PFSK-1 (cell line): ENCODE measurements around the gene ACOX1.

Source experiments
- FOXP2 ChIP-seq: optimal IDR thresholded peaks from 2 replicates; pipeline ENCODE3; 2011; ENCODE audit warnings: borderline replicate concordance, control low read depth, inconsistent platforms; ENCODE audit not compliant: insufficient read depth; ENCODE audit errors: extremely low read length, extremely low read depth
- POLR2AphosphoS5 ChIP-seq: IDR thresholded peaks from 2 replicates; pipeline ENCODE4 v1.6.1; 2012; ENCODE audit warnings: low read depth, mild to moderate bottlenecking, control low read depth, low read length, moderate library complexity
- SIN3A ChIP-seq: IDR thresholded peaks from 2 replicates; pipeline ENCODE4 v1.6.1; 2012; ENCODE audit warnings: mild to moderate bottlenecking, low read length, moderate library complexity, borderline replicate concordance; ENCODE audit not compliant: insufficient read depth
- TAF1 ChIP-seq: IDR thresholded peaks from 2 replicates; pipeline ENCODE4 v1.6.1; 2012; ENCODE audit warnings: low read length, control low read depth, borderline replicate concordance; ENCODE audit not compliant: insufficient read depth
- TF ChIP-seq, protein P1 (sequence below), 2 experiments: IDR thresholded peaks; 2 replicates each; pipeline versions ENCODE4 v1.6.1 to v1.8.0; 2011 to 2012; ENCODE audit warnings: low read depth in 2 of 2, low read length in 2 of 2, control low read depth in 1 of 2, inconsistent platforms in 1 of 2, mild to moderate bottlenecking in 1 of 2, moderate library complexity in 1 of 2; ENCODE audit not compliant: insufficient read depth in 1 of 2

The ACOX1 gene

DNA sequence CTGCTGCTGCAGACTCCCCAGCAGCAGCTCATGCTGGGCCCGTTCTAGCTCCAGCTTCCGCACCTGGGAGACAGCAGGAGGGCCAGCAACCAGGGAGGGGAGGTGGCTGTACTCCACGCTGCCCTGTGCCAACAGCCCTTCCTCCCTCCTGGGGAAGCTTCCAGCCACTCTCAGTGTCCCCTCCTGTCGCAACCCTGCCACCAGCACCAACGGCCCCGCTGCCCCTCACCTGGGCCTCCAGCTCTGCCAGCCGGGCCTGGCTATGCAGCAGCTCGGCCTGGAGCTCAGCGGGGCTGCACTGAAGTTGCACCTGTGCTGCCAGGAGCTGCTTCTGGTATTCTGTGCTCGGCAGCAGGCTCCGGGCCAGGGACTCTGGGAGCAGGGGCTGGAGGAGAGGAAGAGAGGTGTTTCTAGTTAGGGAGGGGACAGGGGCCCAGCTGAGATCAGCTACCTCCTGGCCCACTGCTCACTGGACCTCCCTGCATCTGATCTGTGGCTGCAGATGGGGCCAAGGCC is 58.9 kb downstream of the ACOX1 start:
- no peak for TF ChIP-seq FOXP2
- no peak for TF ChIP-seq SIN3A
- TF ChIP-seq TAF1 = no peak
- TF ChIP-seq, protein P1, sequence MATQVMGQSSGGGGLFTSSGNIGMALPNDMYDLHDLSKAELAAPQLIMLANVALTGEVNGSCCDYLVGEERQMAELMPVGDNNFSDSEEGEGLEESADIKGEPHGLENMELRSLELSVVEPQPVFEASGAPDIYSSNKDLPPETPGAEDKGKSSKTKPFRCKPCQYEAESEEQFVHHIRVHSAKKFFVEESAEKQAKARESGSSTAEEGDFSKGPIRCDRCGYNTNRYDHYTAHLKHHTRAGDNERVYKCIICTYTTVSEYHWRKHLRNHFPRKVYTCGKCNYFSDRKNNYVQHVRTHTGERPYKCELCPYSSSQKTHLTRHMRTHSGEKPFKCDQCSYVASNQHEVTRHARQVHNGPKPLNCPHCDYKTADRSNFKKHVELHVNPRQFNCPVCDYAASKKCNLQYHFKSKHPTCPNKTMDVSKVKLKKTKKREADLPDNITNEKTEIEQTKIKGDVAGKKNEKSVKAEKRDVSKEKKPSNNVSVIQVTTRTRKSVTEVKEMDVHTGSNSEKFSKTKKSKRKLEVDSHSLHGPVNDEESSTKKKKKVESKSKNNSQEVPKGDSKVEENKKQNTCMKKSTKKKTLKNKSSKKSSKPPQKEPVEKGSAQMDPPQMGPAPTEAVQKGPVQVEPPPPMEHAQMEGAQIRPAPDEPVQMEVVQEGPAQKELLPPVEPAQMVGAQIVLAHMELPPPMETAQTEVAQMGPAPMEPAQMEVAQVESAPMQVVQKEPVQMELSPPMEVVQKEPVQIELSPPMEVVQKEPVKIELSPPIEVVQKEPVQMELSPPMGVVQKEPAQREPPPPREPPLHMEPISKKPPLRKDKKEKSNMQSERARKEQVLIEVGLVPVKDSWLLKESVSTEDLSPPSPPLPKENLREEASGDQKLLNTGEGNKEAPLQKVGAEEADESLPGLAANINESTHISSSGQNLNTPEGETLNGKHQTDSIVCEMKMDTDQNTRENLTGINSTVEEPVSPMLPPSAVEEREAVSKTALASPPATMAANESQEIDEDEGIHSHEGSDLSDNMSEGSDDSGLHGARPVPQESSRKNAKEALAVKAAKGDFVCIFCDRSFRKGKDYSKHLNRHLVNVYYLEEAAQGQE (IDR thresholded peaks at IDR 0.05; ENCODE audit: insufficient read depth in 1 of 2, low read depth in 2 of 2, low read length in 2 of 2) = no peak
- TF ChIP-seq POLR2AphosphoS5 = no peak

DNA sequence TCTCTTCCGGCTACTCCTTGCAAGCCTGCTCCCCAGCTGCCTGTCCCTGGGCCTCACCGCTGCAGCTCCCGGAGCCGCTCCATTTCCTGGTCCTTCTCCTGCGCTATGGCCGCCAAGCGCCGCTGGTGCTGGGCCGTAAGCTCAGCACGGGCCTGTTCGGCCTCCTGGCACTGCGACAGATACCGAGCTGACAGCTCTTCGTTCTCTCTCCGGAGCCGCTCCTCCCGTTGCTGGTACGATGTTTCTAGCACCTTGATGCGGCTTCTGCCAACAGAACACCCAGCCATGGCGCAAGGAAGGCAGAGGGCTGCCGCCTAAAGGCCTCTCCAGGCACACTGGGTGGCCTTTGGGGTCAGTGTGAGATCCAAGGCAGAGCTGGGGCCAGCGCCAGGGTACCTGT is 59.4 kb downstream of the ACOX1 start:
- no peak for TF ChIP-seq SIN3A
- TF ChIP-seq, protein P1 (IDR thresholded peaks at IDR 0.05; ENCODE audit: insufficient read depth in 1 of 2, low read depth in 2 of 2, low read length in 2 of 2) = no peak
- TF ChIP-seq FOXP2 = no peak
- TF ChIP-seq POLR2AphosphoS5 = no peak

DNA sequence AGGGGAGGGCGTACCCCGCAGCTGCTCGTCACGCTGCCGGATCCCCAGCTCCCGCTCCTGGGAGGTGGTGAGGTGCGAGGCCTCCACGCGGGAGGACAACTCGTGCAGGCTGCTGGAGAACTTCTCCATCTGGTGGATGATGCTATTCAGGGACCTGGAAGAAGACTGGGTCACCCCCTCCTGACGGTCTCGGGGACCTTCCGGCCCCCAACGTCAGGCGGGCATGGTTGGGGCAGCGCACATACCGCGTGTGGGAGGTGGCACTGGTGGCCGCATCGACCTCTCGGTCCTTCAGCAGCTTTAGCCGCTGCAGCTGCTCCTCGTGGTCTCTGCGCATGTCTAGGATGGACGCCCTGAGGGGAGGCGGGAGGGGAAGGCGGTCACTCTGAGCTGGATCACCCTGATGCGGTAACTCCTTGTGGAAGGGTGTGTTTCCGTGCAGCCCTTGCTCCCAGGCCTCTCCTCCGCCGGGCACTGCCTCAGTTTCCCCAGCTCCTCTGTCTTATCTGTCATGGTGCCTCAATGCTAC is 61.0 kb downstream of the ACOX1 start:
- TF ChIP-seq POLR2AphosphoS5 = no peak
- no peak for TF ChIP-seq TAF1
- TF ChIP-seq, protein P1 (IDR thresholded peaks at IDR 0.05; ENCODE audit: insufficient read depth in 1 of 2, low read depth in 2 of 2, low read length in 2 of 2) = no peak
- TF ChIP-seq SIN3A = no peak
- TF ChIP-seq FOXP2 = no peak

DNA sequence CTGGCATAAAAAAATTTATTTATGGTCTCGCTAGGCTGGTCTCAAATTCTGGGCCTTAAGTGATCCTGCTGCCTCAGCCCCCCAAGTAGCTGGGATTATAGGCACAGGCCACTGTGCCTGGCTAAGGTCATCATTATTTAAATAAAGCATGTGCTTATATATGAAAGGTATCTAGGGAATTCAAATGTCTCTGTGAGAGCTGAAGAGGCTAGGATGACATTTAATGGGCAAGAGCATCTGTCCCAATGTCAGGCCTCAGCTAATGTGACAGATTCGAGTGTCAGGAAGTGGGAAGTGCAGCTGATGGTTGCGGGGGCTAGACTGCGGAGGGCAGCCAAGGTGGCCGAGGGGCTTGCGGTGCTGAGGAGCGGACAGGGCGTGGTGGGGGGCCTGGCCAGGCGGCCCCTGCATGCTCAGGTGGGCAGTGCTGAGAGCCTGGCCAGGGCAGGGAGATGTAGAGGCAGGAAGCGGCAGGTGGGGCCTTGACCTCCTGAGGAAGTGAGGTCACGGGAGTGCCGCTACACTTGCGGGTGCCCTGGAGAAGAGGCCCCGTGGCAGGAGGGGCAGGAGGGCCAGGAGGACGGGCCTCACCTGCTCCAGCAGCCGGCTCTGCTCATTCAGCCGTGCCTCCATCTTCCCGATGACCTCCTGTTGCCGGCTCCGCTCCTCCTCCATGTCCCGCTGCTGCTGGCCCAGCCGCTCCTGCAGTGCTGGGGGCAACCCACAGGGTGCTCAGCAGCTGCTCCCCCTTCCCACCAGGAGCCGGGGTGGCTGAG is 61.6 kb downstream of the ACOX1 start:
- TF ChIP-seq, protein P1 (IDR thresholded peaks at IDR 0.05; ENCODE audit: insufficient read depth in 1 of 2, low read depth in 2 of 2, low read length in 2 of 2) = no peak
- TF ChIP-seq SIN3A (no peak), POLR2AphosphoS5 (no peak), FOXP2 (no peak), TAF1 (no peak)
